NCI-H1092 treated with DMSO at 0.1 percent for 48 hours (cell line): Measurements from ENCODE around the gene ASZ1.

ENCODE experiments used
- DNase-seq: peaks from one replicate; lab custom pipeline; 2025; lab: John Stamatoyannopoulos, UW

The ASZ1 gene

DNA sequence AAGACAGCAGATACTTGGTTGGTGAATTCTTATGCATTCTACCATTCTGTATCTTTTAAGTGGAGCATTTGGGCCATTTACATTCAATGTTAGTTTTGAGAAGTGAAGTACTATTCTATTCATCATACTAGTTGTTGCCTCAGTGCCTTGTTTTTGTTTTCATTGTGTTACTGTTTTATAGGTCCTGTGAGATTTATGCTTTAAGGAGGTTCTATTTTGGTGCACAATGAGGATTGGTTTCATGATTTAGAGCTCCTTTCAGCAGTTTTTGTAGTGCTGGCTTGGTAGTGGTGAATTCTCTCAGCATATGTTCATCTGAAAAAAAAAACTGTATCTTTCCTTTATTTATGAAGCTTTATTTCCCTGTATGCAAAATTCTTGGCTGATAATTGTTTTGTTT is 81.1 kb downstream of the ASZ1 start:
- no peak for DNase-seq

DNA sequence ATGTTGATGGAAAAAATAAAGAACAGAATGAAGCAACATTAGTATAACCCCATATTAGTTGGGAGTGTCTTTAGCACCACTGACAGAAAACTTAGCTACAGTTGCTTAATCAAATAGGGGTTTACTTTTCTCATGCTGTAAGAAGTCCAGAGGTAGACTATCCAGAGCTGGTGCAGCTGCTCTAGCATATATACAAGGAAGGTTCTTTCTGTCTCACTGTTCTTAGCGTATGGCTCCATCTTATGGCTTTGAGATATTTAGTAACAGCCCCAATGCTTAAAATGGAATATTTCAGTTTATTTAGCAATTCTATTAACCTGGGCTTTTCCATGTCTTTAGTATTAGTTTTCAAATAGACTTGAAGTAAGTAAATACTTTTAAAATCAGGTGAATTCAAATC is 89.3 kb downstream of the ASZ1 start:
- no peak for DNase-seq

DNA sequence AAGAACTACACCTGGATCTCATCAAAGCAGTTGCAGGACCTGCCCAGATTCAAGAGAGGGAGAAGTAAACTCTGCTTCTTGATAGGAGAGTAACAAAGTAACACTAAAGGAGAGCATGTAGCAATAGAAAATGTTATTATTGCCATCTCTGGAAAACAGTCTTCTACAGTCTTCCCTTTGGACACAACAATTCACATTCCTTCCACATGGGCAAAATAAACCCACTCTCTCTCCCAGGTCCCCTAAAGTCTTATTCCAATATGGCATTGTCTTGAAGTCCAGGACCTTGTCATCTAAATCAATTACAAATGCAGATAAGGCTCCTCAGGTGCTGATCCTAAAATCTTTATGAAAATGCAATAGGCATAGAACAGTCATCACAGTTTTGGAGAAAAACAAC is 94.1 kb downstream of the ASZ1 start:
- no peak for DNase-seq

DNA sequence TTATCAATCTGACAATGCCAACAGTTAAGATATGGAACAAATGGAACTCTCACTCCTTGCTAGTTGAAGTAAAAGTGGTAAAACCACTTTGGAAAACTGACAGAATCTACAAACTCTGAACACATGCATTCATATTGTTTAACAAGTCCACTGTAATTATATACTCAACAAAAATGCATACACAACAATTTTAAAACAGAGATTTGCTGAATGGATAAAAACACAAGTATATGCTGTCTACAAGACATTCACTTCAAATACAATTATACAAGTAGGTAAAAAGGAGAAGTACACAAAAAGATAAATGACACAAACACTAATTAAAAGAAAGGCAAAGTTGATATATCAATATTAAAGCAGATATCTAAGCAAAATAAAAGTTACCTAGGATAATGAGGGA is 95.3 kb downstream of the ASZ1 start:
- no peak for DNase-seq

DNA sequence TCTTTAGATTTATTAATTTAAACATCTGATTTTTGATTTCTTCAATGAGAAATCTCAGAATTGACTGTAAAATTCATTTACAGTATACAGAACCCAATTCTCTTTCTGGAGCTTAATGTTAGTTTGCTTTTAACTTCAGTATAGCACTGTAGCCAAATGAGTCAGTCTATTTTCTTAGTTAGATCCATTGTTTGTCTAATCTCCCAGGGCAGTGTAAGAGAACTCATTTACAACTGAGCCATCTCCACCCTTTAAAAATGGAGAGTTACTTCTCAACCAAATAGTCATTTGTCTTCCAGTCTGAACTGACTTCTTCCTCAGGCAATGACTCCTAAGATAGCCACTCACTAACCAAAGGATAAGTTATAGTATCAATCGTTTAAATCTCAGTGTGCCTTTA is 101.5 kb downstream of the ASZ1 start:
- DNase-seq, result no peak

DNA sequence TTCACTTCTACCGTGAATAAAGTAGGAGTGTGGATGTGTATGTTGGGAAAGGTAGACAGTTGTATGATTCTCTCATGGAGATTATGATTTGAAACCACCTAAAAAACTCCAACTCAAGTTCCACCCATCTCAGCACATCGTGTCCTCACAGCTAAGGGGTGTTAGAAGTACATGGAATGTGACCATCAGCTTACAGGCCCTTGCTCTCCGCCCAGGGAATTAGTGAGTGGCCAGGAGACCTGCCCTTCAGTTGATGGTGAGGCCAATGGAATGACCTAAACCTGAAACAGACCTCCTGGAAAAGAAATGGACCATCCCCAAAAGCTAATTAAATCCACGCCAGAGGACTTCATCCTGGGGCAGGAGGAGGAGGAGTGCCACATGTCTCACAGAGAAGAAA is 102.3 kb downstream of the ASZ1 start:
- no peak for DNase-seq

DNA sequence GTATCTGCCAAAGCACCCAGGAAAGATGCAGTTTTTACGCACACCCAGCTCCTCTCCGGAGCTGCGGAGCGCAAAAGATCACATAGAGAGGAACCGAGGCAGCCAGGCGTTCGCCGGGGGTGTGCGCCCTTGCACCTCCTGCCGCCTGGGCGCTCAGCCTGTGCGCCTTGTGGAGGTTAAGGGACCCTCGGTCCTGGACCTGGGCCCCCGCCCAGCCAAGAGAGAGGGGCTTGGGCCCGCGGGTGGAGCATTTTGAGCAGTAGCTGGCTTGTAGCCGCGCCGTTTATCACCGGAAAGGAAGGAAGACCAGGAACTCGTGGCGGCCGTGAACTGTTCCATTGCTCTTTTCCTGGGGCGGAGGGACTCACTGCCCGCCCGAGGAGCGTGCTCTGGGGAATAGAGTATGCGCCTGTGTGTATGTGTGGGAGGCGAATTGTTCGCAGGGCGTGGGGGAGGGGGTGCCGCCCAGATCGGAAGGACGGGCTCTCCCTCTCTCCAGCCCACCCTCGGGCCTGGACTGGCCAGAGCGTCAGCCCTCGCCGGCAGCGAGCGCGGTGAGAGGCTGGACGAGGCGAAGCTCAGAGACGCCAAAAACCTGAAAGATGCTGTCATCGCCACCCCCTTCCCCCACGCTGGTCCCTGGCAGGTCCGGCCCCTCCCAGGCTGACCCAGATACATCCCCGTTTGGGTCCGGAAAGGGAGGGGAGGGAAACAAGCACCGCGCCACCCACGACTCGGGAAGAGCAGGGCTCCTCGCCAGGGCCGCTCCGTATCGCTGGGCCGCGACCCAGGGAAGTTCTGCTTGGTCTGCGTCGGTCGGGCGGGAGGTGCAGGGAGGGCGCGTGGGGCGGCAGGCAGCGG is 103.2 kb downstream of the ASZ1 start:
- DNase-seq, result peak; percentile 41

DNA sequence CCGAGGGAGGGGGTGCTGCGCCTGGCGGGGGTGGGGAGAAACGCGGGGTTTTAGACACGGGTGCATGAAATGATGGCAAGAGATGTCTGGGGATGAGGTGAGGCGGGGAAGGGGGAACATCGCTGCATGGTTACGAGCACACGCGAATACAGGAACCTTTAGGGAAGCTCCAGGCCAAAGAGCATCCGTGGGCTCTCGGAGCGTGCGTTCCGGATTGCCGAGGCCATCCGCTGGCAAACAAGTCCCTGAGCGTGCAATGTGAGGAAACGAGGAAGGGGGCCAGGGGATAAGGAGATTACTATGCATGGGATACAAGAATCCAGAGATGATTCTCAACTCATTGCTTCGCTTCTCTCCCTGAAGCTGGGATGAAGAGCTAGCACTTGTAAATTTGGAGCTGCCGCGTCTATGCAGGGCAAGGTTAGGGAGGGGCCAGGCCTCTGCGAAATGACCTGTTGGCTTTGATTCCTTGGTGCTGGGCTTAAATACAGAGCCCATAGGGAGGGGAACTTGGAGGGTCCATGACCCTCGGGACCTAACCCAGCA is 103.9 kb downstream of the ASZ1 start:
- DNase-seq, result no peak

DNA sequence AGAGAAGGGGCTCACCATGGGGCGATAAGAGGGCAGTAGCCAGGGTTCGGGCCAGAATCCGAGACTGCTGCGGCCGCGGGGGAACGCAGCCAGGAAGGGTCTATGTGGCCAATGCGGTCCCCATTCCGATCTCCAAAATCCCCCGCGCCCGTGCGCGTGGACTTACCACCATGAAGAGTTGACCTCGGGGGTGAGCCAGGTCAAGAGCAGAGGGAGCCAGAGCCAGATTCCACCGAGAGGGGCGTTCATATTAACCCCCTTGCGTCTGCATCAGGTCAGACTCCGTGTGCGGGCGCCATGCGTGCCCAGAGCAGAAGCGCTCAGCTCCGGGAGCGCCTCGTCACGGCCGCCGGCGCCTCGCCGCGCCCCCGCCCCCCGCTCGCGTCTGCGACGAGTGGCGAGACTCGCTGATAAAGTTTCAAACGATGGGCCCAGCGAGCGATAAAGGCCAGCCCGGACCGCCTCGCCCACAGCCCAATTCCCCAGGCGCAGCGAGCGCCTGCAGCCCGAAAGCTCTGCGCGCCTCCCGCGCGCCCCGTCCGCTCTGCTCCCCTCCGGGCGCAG is 104.5 kb downstream of the ASZ1 start, which contains the start of gene WNT2:
Gene WNT2, minus strand, starts transcription at position 318 of the 564 bp plus-strand sequence. Its CDS starts 69 bp downstream, at position 249.
- no peak for DNase-seq

DNA sequence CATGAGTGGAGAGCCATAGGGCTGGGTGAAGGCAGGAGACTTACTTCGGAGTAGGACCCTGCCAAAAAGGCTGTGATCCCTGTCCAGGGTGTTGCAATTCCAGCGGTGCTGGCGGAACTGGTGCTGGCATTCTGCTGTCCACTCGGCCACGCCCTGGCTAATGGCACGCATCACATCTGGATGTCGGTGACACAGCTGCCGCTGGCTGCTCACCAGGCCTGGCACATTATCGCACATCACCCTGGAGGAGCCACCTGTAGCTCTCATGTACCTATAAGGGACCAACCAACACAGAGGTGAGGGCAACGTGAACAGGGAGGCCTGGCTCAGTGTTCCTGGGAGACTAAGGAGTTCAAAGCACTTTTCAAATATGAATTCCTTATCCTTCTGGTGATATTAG is 106.8 kb downstream of the ASZ1 start:
- DNase-seq, result no peak

DNA sequence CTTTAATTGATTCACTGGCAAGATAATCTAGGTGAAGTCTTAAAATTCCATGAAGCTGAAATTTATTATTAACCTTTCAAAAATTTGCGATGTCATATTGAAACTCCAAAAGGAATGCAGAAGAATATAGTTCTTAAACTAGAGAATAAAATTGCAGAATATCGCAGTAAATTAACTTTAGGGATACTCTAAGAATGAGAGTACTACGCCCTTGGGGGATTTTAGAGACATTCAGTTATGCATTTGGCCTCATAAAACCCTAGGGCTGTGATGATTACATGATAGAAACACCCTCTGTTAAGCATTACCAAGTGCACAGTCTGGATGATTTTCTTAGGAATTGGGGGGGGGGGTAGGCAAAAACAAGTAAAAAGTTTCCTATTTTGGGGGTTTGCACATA is 108.1 kb downstream of the ASZ1 start:
- DNase-seq, result no peak

DNA sequence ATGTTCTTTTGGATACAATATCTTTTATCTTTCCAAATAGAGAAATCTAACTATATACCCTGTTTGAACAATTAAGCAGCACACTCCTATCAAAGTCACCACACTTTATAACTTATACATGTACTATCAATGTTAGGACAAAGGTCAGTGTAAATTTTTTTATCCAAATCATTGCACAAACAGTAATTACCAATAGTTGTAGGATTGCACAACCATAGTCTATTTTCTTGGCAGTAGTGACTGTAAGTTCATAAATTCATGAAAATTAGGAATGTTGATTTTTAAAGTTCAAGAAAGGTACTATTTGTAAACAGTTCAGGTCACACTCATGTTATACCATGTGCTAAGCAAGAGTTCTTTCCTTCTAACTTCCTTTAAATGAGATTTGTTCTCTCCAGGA is 113.7 kb downstream of the ASZ1 start:
- no peak for DNase-seq
